Measurements from ENCODE around the gene DCX.

Gene DCX

DNA sequence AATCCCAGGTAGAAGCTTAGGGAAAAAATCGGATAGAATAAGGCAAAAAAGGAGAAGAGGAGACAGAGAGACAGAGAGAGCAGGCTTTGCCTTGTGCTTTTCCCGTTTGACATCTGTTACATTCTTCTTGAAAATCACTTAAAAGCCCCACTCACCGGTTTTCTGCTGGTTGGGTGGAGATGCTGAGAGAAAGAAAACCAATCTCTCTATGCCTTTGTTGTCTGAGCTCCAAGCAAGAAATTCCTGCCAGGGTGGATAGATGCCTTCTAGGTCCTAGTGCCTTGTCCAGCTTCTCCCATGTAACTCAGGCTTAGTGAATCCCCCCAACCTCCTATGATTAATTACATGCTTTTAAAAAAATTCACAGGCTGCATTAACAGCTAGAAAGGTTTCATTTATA is at the start of gene DCX:
TSS of gene DCX (minus strand) at position 210 of the 400 bp plus-strand sequence. CDS start 1,794 bp downstream, outside the sequence.
- Mint-ChIP-seq H3K9me3 (no peaks in the 10 kb centered on the region), H3K27ac (no peak within 1 kb of the TSS), H3K4me3 (no peak within 1 kb of the TSS), H3K4me1 (ENCODE audit: low read depth) (no peaks in the 10 kb centered on the region), H3K36me3 (ENCODE audit: low read depth) (no peaks in the 10 kb centered on the region), H3K27me3 (ENCODE audit: low read depth) (no peaks in the 10 kb centered on the region)
- no peak for DNase-seq (ENCODE audit: low spot score)

DNA sequence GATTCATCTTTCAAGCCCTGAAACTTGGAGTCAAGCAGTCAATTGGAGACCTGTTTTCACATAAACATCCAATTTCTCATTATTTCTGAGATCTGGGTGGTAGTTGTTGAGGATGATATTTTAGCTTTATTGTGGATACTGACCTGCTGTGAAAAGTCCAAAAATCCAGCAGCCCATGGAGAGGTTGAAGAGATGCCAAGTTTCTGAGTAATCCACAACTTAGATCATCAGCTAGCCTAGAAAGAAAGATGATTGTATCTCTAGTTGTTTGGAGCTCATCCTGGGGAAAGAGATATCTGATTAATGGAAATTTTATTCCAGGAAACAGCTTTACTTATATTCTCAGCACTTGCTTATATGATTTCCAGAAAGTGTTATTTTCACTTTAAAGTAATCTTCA is 48.6 kb upstream of the DCX start:
- H3K9me3 Mint-ChIP-seq: no peaks in the 10 kb centered on the region
- no peaks in the 10 kb centered on the region for H3K36me3 Mint-ChIP-seq (ENCODE audit: low read depth)
- no peaks in the 10 kb centered on the region for H3K4me1 Mint-ChIP-seq (ENCODE audit: low read depth)
- H3K27me3 Mint-ChIP-seq (ENCODE audit: low read depth): no peaks in the 10 kb centered on the region
- H3K4me3 Mint-ChIP-seq: no peak overlapping the region
- H3K27ac Mint-ChIP-seq: no peak overlapping the region
- no peak for DNase-seq (ENCODE audit: low spot score)

DNA sequence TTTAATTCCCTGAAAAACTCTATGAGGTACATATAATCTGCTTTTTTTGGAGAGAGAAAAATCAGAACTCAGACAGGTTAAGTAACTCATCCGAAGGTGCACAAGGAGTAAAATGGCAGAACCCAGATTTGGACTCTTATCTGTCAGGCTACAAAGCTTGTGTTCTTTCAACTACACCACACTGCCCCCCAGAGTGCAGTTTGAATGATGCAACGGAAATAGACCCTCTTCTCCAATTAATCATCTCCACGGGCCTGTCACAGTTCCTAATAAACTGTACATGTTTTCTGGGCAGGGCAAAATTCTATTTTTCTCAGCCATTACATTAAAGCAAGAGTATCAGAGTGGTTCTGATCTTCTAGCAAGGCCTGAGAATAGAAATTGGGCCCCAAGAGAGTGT is 35.3 kb upstream of the DCX start:
- H3K4me1 Mint-ChIP-seq (ENCODE audit: low read depth): no peaks in the 10 kb centered on the region
- no peaks in the 10 kb centered on the region for H3K9me3 Mint-ChIP-seq
- no peak overlapping the region for H3K27ac Mint-ChIP-seq
- no peaks in the 10 kb centered on the region for H3K36me3 Mint-ChIP-seq (ENCODE audit: low read depth)
- H3K27me3 Mint-ChIP-seq (ENCODE audit: low read depth): peaks cover 2% of the 10 kb centered on the region
- no peak for DNase-seq (ENCODE audit: low spot score)
- no peak overlapping the region for H3K4me3 Mint-ChIP-seq

DNA sequence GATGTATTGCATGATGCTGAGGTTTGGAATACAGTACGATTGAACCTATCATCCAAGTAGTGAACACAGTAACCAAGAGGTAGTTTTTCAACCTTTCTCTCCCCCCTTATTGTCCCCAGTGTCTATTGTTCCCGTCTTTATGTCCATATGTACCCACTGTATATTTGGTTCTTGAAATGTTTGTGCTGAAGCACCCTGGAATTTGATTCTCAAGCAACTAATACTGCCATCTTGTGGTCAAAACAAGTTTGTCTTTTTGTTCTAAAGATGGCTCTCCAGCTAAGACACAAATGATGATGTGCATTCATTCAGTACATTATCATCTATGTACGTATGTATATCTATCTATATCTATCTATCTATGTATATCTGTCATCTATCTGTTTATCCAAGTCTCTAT is 33.5 kb upstream of the DCX start:
- H3K36me3 Mint-ChIP-seq (ENCODE audit: low read depth): no peaks in the 10 kb centered on the region
- no peak overlapping the region for H3K27ac Mint-ChIP-seq
- no peaks in the 10 kb centered on the region for H3K27me3 Mint-ChIP-seq (ENCODE audit: low read depth)
- no peak for DNase-seq (ENCODE audit: low spot score)
- no peaks in the 10 kb centered on the region for H3K9me3 Mint-ChIP-seq
- H3K4me3 Mint-ChIP-seq: no peak overlapping the region
- H3K4me1 Mint-ChIP-seq (ENCODE audit: low read depth): no peaks in the 10 kb centered on the region

DNA sequence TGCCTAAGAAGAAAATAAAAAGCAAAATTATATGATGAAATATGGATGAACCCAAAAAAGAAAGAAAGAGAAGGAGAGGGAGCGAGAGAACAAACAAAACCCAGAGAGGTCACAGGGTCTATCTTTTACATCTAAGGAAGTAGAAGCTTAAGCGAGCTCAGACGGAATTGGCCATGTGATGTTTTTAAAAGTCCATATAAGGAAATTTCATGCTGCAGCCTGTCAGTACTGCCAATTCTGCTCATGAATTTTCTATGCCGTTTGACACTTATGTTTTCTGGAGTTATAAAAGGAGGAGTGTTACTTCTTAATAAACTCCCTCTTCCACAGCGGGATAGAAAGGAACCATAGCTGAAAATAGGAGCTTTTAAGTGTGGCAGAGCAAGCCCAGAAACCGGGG is 32.9 kb upstream of the DCX start:
- Mint-ChIP-seq H3K27me3 (ENCODE audit: low read depth) (no peaks in the 10 kb centered on the region), H3K4me1 (ENCODE audit: low read depth) (no peaks in the 10 kb centered on the region), H3K36me3 (ENCODE audit: low read depth) (no peaks in the 10 kb centered on the region), H3K9me3 (no peaks in the 10 kb centered on the region), H3K27ac (no peak overlapping the region), H3K4me3 (no peak overlapping the region)
- no peak for DNase-seq (ENCODE audit: low spot score)

DNA sequence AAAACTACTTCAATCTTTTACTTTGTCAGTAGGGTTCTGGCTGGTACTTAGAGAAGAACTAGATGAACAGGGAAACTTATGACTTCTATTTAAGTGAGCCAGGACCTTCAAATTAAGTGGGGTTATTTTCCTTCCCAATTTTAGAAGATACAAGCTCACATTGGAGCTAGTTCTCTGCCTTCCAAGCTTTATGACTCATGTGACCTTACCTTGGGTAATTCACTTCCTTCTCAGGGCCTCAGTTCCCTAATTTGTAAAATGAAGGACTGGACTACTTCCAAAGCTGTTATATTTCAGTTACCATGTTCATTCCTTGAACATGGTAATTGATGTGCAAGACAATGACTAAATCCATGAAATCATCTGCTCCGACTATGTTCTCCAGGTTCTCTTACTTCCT is 32.0 kb upstream of the DCX start:
- Mint-ChIP-seq H3K4me3 (no peak overlapping the region), H3K27ac (no peak overlapping the region), H3K27me3 (ENCODE audit: low read depth) (no peaks in the 10 kb centered on the region), H3K36me3 (ENCODE audit: low read depth) (no peaks in the 10 kb centered on the region), H3K4me1 (ENCODE audit: low read depth) (no peaks in the 10 kb centered on the region), H3K9me3 (no peaks in the 10 kb centered on the region)
- DNase-seq (ENCODE audit: low spot score): no peak

DNA sequence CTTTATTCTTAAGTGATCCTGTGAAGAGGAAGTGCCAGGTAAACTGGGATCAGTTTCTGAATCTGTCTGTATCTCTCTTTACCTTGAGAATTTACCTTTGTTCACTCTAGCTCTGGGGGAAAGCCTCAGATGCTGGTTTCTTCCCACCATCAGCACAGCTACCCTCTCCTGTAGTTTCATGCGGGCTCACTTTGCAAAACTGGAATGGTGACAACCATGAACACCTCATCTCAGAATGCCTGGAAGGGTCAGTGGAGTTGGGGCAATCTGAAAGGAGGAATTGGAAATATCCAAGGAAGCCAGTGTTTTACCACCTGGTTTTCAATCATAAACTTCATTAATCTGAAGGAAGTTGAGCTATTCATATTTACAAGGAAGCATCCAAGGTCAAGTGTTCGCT is 30.8 kb upstream of the DCX start:
- DNase-seq (ENCODE audit: low spot score): no peak
- no peaks in the 10 kb centered on the region for H3K27me3 Mint-ChIP-seq (ENCODE audit: low read depth)
- H3K4me3 Mint-ChIP-seq: no peak overlapping the region
- no peaks in the 10 kb centered on the region for H3K36me3 Mint-ChIP-seq (ENCODE audit: low read depth)
- H3K27ac Mint-ChIP-seq: no peak overlapping the region
- H3K9me3 Mint-ChIP-seq: no peaks in the 10 kb centered on the region
- H3K4me1 Mint-ChIP-seq (ENCODE audit: low read depth): no peaks in the 10 kb centered on the region

DNA sequence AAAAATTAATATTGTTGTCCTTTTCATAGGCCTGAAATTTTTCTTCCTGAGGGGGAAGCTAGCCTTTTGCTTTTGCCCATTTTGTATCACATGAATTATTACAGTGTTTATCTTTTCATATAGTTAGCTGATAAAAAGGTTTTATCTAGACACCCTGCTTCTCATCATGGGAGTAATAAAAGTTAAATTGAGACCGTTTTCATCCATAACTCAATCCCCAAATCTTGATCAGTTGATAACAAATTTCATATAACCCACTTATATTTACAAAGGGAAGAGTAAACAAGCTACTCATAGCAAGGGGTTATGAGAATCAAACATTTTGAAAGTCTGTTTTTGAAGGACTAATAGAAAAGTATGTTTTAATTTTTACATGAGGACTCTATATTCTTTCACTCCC is 23.5 kb upstream of the DCX start:
- H3K27ac Mint-ChIP-seq: no peak overlapping the region
- no peaks in the 10 kb centered on the region for H3K27me3 Mint-ChIP-seq (ENCODE audit: low read depth)
- H3K9me3 Mint-ChIP-seq: no peaks in the 10 kb centered on the region

DNA sequence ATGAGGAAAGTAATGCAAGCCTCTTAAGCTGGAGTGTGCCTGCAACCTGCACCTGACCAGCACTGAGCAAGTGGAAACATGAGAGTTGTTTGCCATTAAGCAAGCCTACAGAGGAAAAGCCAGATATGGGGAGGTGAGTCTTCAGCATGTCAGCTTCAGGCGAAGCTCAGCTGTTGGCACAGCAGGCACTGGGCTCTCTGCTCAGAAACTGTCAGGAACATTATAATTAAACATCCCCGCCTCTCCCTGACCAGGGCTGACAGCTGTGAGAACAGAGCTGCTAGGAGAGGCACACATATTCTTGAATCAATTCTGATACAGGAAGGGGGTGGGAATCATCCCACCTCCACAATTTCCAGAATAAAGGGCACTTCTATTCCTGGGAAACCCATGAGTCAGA is 19.0 kb upstream of the DCX start:
- no peaks in the 10 kb centered on the region for H3K9me3 Mint-ChIP-seq
- no peak overlapping the region for H3K4me3 Mint-ChIP-seq
- no peaks in the 10 kb centered on the region for H3K27me3 Mint-ChIP-seq (ENCODE audit: low read depth)
- no peak for DNase-seq (ENCODE audit: low spot score)
- H3K4me1 Mint-ChIP-seq (ENCODE audit: low read depth): no peaks in the 10 kb centered on the region
- no peak overlapping the region for H3K27ac Mint-ChIP-seq
- no peaks in the 10 kb centered on the region for H3K36me3 Mint-ChIP-seq (ENCODE audit: low read depth)

More for the DNA sequence above, 23.5 kb upstream of the DCX start:
- Mint-ChIP-seq H3K36me3 (ENCODE audit: low read depth) (no peaks in the 10 kb centered on the region), H3K4me1 (ENCODE audit: low read depth) (no peaks in the 10 kb centered on the region), H3K4me3 (no peak overlapping the region)
- no peak for DNase-seq (ENCODE audit: low spot score)

DNA sequence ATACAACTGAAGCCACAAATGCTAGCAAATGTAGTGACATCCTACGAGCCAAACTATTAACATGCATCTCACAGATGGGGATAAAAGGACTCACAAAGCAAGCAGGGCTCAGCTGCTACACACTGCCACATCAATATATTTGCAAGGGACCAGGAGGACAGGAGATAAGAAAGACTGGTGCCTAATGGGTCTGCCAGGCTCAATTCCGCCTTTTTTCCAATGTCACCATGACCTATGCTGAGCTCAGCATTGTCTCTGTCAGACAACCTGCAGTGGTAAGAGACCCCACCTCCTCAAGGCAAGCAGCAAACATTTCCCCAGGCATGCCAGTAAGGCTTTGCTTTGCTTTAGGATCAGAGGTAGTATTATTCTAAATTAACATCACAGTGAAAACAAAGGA is 435 bp downstream of the DCX start:
- Mint-ChIP-seq H3K4me1 (ENCODE audit: low read depth) (no peaks in the 10 kb centered on the region), H3K36me3 (ENCODE audit: low read depth) (no peaks in the 10 kb centered on the region), H3K27ac (no peak overlapping the region), H3K9me3 (no peaks in the 10 kb centered on the region), H3K27me3 (ENCODE audit: low read depth) (no peaks in the 10 kb centered on the region), H3K4me3 (no peak overlapping the region)
- DNase-seq (ENCODE audit: low spot score): no peak

DNA sequence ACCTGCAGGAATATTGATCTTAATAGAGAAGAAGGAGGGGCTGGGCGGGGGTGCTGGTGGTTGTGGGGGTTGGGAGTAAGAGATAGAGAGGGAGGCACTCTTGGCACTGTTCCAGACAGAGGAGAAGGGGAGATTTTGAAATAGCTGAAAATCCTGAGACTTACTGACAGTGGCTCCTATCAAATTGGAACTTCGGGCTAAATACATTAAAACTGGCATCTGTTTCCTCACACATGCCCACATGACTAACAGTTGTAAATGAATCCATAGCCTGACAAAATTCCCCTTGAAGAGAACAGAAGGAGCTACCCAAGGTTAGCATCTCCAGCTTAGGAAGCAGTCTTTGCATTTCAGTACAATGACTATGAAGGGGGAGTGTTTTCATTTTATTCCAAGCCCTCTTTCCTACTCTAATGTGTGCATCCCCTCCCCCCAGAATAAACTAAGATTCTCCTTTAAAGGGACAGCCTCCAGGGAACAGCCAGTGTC is 1.4 kb downstream of the DCX start:
- H3K9me3 Mint-ChIP-seq: no peaks in the 10 kb centered on the region
- no peaks in the 10 kb centered on the region for H3K4me1 Mint-ChIP-seq (ENCODE audit: low read depth)
- no peak overlapping the region for H3K4me3 Mint-ChIP-seq
- no peaks in the 10 kb centered on the region for H3K27me3 Mint-ChIP-seq (ENCODE audit: low read depth)
- no peak overlapping the region for H3K27ac Mint-ChIP-seq
- DNase-seq (ENCODE audit: low spot score): no peak
- H3K36me3 Mint-ChIP-seq (ENCODE audit: low read depth): no peaks in the 10 kb centered on the region

DNA sequence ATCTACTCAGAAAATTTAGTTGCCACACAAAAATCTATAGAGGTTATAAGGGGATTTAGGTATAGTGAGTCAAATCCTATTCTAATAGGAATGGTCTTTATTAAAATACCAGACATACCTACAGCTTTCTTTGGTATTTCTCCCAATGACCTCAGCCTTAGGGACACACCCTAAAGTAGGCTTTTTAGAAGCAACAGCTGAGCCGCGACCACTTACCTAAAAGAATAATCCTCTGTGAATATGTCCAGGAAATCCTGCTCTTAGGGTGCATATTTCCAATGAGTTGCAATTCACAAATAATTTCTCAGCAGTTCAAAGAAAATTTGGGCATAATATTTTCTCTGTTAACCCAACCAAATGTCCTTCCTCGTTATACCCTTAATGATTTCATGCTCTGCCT is 2.7 kb downstream of the DCX start:
- Mint-ChIP-seq H3K36me3 (ENCODE audit: low read depth) (no peaks in the 10 kb centered on the region), H3K9me3 (no peaks in the 10 kb centered on the region), H3K27ac (no peak overlapping the region), H3K27me3 (ENCODE audit: low read depth) (no peaks in the 10 kb centered on the region), H3K4me3 (no peak overlapping the region), H3K4me1 (ENCODE audit: low read depth) (no peaks in the 10 kb centered on the region)
- DNase-seq (ENCODE audit: low spot score): no peak

DNA sequence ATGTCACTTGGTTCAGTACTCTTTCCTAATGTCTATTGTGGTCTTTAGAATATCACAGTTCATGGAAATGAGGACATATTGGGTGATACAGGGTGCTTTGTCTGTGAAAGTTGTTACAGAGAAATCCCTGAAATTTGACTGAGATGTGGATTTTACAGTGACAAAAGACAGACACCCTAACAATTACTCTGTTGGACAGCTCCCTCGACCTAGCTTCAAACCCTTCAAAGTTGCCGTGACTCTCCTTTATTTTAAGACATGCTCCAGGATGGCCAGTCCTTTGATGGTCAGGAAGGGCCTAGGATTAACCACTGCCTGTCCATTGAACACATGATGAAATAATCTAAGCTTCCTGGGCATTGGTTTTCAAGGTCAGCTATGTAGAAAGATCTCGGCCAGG is 4.0 kb downstream of the DCX start:
- no peak for DNase-seq (ENCODE audit: low spot score)
- Mint-ChIP-seq H3K4me1 (ENCODE audit: low read depth) (no peaks in the 10 kb centered on the region), H3K9me3 (no peaks in the 10 kb centered on the region), H3K27ac (no peak overlapping the region), H3K27me3 (ENCODE audit: low read depth) (no peaks in the 10 kb centered on the region), H3K36me3 (ENCODE audit: low read depth) (no peaks in the 10 kb centered on the region), H3K4me3 (no peak overlapping the region)

DNA sequence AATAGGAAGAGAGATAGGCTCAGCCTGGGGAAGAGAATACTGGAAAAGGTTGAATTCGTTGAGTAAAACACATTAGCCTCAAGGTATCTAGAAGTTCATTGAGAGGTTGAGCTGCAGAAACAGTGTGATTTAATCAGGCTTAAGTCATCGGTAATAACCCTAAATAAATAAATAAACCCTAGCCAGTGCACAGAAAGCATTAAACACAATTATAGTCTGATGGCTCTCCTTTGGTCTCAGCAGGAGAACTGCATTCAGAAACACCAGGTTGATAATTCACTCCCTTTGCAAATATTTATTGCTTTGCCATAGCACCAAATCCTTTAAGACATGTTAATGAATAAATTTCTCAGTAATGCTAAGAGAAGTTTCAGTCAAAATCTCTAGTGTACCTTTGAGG is 9.6 kb downstream of the DCX start:
- DNase-seq (ENCODE audit: low spot score): no peak
- H3K27ac Mint-ChIP-seq: no peak overlapping the region
- no peaks in the 10 kb centered on the region for H3K4me1 Mint-ChIP-seq (ENCODE audit: low read depth)
- H3K9me3 Mint-ChIP-seq: no peaks in the 10 kb centered on the region
- no peaks in the 10 kb centered on the region for H3K36me3 Mint-ChIP-seq (ENCODE audit: low read depth)
- no peak overlapping the region for H3K4me3 Mint-ChIP-seq
- H3K27me3 Mint-ChIP-seq (ENCODE audit: low read depth): no peaks in the 10 kb centered on the region

DNA sequence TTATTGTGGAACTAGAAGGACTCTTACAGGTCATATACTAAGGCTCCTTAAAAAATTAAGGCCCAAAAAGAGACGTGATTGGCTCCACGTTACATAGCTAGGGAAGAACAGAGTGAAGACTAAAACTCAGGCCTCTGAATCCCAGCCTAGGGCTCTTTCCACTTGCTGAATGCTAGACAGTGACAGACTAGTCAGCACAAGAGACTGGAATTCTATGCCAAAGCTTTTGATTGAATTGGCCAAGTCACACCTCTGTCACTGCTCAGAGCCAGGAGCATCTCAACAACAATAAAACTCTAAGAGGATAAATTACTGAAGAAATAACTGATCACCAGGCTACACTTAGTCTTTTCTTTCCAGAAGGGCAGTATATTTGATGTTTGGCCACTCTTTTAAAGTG is 16.8 kb downstream of the DCX start:
- Mint-ChIP-seq H3K27me3 (ENCODE audit: low read depth) (no peaks in the 10 kb centered on the region), H3K4me3 (no peak overlapping the region), H3K9me3 (no peaks in the 10 kb centered on the region), H3K27ac (no peak overlapping the region), H3K36me3 (ENCODE audit: low read depth) (no peaks in the 10 kb centered on the region), H3K4me1 (ENCODE audit: low read depth) (no peaks in the 10 kb centered on the region)
- no peak for DNase-seq (ENCODE audit: low spot score)

Data from T-helper 2 cell treated with Interferon-gamma antibody and Interleukin-4, amounts not matched to agents 5 μg/mL and 100 μg/mL, for 36 hours (primary cell).